Adrenal gland (tissue), 5 donors: ENCODE data around the gene ATG4D.

ENCODE experiments used
- POLR2A ChIP-seq, 2 donors: fragments of 450-650 bp; IDR thresholded peaks; one replicate each; pipeline ENCODE4 v1.6.1; 2017; ENCODE audit warnings: antibody characterized with exemption in 2 of 2, mild to moderate bottlenecking in 2 of 2, moderate library complexity in 1 of 2
- TF ChIP-seq, protein P1 (sequence below), 6 experiments: fragments of 450-650 bp in 4 of 6; fragments of 200-600 bp in 2 of 6; sonication (generic) in 1 of 6; IDR thresholded peaks; 1 replicate in 5 of 6; 2 replicates in 1 of 6; pipeline versions ENCODE4 v1.5.1 to v1.8.0; 2016 to 2021; ENCODE audit warnings: antibody characterized with exemption in 6 of 6, mild to moderate bottlenecking in 2 of 6, moderate library complexity in 1 of 6
- donor health status: DM: no; HTN: no; CAD: no.

DNA sequence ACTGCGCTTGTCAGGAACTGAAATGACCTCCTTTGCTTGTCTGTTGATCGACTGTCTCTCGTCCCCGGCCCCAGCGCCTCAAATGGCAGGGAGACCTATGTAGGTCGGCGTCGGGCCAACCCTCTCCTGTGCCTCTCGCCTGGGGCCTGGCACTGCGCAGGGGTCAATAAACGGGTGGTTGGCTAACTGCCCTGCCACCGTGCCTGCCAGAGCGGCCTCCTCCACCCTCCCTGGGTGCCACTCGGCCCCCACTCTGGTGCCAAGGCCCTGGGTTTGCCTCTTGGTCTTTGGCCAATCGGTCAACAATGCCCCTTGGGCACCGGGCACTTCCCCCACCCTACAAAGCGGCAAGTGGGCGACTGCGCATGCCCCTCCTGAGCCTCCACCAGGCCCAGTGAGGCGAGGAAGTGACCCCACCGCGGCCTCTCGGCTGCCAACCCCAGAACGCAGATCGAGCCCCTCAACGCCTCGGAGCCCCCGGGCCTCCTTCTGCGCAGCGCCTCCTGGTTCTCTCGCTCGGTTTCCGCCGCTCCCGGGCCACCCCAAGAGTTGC lies 41.7 kb upstream of the ATG4D start:
- TF ChIP-seq, protein P1, sequence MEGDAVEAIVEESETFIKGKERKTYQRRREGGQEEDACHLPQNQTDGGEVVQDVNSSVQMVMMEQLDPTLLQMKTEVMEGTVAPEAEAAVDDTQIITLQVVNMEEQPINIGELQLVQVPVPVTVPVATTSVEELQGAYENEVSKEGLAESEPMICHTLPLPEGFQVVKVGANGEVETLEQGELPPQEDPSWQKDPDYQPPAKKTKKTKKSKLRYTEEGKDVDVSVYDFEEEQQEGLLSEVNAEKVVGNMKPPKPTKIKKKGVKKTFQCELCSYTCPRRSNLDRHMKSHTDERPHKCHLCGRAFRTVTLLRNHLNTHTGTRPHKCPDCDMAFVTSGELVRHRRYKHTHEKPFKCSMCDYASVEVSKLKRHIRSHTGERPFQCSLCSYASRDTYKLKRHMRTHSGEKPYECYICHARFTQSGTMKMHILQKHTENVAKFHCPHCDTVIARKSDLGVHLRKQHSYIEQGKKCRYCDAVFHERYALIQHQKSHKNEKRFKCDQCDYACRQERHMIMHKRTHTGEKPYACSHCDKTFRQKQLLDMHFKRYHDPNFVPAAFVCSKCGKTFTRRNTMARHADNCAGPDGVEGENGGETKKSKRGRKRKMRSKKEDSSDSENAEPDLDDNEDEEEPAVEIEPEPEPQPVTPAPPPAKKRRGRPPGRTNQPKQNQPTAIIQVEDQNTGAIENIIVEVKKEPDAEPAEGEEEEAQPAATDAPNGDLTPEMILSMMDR (IDR thresholded peaks at IDR 0.05): no peak
- TF ChIP-seq POLR2A (IDR thresholded peaks at IDR 0.05): no peak
